KOPT-K1 (cell line): ENCODE data around the gene FAM200B.
"Not testable (repeated sequence)": the region's sequence is repeated elsewhere in the genome, so short reads cannot be mapped to it uniquely, and the experiment has no call there.

Source experiments
- H3K27ac ChIP-seq: fragments of 200-600 bp; sonication (generic); 2 replicates; pipeline ENCODE4 v1.5.1; 2016; ENCODE audit warnings: antibody characterized with exemption, mild to moderate bottlenecking, low read depth, low read length; ENCODE audit not compliant: poor library complexity, severe bottlenecking
- H3K36me3 ChIP-seq: fragments of 200-600 bp; sonication (generic); 2 replicates; pipeline ENCODE4 v1.5.1; 2017; ENCODE audit warnings: antibody characterized with exemption, mild to moderate bottlenecking, low read length, moderate library complexity; ENCODE audit not compliant: insufficient read depth
- H3K9me3 ChIP-seq: fragments of 200-600 bp; sonication (generic); 2 replicates; pipeline ENCODE4 v1.5.1; 2017; ENCODE audit warnings: antibody characterized with exemption, low read length, mild to moderate bottlenecking; ENCODE audit not compliant: insufficient read depth, poor library complexity, severe bottlenecking

The FAM200B gene

GRCh38 chr4:15720851-15721250, 39.2 kb downstream of the FAM200B start:
- Histone ChIP-seq H3K27ac (no peak overlapping the region), H3K9me3 (no peaks in the 10 kb centered on the region), H3K36me3 (no peaks in the 10 kb centered on the region)

- Histone ChIP-seq H3K36me3 (no peaks in the 10 kb centered on the region), H3K9me3 (no peaks in the 10 kb centered on the region), H3K27ac (no peak overlapping the region)
Observed at GRCh38 chr4:15725608-15726007, 44.0 kb downstream of the FAM200B start.

- peaks cover 10% of the 10 kb centered on the region for H3K9me3 ChIP-seq
- no peak overlapping the region for H3K27ac ChIP-seq
- H3K36me3 ChIP-seq = no peaks in the 10 kb centered on the region
Observed at GRCh38 chr4:15729910-15730533, 48.4 kb downstream of the FAM200B start.

- not testable (repeated sequence) for H3K9me3 ChIP-seq, H3K27ac ChIP-seq, H3K36me3 ChIP-seq
Observed at GRCh38 chr4:15733061-15733460, 51.4 kb downstream of the FAM200B start.

- Histone ChIP-seq H3K27ac (no peak overlapping the region), H3K36me3 (no peaks in the 10 kb centered on the region), H3K9me3 (peaks cover 10% of the 10 kb centered on the region)
Observed at GRCh38 chr4:15735536-15735935, 53.9 kb downstream of the FAM200B start.

- H3K36me3 ChIP-seq = no peaks in the 10 kb centered on the region
- H3K27ac ChIP-seq = no peak overlapping the region
- peaks cover 20% of the 10 kb centered on the region for H3K9me3 ChIP-seq
Observed at GRCh38 chr4:15736514-15737050, 55.0 kb downstream of the FAM200B start.

- Histone ChIP-seq H3K9me3 (peaks cover 26% of the 10 kb centered on the region), H3K27ac (no peak overlapping the region), H3K36me3 (no peaks in the 10 kb centered on the region)
Observed at GRCh38 chr4:15737255-15737654, 55.6 kb downstream of the FAM200B start.

GRCh38 chr4:15738877-15739276, 57.2 kb downstream of the FAM200B start:
- Histone ChIP-seq H3K36me3 (no peaks in the 10 kb centered on the region), H3K9me3 (peaks cover 34% of the 10 kb centered on the region), H3K27ac (no peak overlapping the region)
